NCI-H82 (cell line): ENCODE measurements around the gene COX7A1.
"Not testable (repeated sequence)": the region's sequence is repeated elsewhere in the genome, so short reads cannot be mapped to it uniquely, and the experiment has no call there.

Source experiments
- DNase-seq: peaks from one replicate; lab custom pipeline; 2025; lab: John Stamatoyannopoulos, UW

Gene COX7A1

DNA sequence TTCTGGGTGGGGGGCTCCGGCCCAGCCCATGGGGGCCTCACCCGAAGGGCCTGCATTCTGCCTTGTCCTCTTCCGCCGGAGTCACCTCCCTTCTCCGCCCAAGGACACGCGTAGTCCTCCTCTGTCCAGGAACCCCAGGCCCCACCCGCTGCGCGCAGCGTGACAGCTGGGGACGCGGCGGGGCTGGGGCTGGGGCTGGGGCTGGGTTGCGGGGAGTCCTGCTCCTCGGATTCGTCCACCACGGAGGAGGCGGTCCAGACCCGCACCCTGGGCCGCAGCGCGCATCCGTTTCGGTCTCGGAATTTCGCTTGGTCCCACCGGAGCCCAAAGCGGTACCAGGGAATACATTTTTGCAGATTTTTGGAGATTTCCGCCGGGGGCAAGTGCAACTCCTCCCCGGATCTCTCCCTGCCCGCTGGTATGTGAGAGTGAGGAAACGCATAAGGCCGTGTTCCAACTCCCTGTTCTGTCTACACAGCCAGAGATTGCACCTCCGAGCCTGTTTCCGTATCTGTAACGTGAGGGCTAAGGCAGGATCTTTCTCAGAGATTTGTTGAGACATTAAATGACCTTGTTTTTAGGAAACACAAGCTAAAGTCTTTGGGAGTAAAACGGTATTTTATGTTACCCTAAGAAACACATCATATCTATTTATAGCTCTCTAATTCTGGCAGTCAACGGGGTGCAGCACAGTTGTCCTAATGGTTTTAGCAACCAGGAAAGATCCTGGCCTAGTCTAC lies at the start of gene COX7A1:
Gene COX7A1 (minus strand): TSS at position 96 of the 740 bp plus-strand sequence. CDS start 40 bp downstream, at position 56.
- DNase-seq: no peak

DNA sequence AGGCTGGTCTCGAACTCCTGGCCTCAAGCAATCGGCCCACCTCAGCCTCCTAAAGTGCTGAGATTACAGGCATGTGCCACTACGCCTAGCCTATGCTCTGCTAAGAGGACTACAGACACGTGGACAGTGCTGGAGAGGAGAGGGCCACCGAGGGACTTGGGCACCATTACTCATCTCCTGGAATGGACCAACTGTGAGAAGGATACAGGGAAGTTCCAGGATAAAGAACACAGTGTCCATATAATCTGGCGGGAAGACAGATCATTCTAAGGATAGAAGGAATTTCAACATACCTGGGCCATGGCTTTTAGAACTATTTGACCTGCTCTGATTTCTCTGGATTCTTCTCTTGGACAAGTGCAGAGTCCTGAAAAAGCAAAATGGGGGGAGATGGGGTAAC lies 49.4 kb upstream of the COX7A1 start:
- no peak for DNase-seq

DNA sequence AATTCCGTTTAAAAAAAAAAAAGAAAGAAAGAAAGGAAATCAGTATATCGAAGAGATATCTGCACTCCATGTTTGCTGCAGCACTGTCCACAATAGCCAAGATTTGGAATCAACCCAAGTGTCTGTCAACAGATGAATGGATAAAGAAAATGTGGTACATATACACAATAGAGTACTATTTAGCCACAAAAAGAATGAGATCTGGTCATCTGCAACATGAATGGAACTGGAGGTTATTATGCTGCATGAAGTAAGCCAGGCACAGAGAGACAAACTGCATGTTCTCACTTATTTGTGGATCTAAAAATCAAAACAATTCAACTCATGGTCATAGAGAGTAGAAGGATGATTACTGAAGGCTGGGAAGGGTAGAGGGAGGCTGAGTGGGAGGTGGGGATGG lies 45.9 kb upstream of the COX7A1 start:
- no peak for DNase-seq

DNA sequence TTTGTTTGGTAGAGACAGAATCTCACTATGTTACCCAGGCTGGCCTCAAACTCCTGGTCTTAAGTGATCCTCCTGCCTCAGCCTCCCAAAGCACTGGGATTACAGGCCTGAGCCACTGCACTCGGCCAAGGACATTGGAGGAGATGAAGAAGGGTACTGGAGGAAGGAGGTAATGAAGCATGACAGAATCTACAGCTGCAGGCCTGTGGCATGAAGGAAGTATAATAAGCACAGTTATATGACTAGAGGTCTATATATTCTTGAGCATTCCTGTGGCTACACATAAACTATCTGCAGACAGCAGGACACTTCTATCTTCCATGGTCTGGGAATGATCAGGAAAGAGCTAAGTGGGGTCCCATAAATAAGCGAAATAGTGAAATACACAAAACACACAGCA lies 44.0 kb upstream of the COX7A1 start:
- DNase-seq: no peak

DNA sequence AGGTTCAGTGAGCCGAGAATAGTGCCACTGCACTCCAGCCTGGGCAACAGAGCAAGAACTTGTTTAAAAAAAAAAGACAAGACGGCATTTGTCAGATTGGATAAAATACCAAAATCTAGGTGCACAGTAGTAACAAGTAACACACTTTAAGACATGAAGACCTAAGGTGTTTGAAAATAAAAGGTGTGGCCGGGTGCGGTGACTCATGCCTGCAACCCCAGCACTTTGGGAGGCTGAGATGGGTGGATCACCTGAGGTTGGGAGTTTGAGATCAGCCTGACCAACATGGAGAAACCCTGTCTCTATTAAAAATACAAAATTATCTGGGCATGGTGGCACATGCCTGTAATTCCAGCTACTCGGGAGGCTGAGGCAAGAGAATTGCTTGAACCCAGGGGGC lies 34.5 kb upstream of the COX7A1 start:
- DNase-seq: not testable (repeated sequence)

DNA sequence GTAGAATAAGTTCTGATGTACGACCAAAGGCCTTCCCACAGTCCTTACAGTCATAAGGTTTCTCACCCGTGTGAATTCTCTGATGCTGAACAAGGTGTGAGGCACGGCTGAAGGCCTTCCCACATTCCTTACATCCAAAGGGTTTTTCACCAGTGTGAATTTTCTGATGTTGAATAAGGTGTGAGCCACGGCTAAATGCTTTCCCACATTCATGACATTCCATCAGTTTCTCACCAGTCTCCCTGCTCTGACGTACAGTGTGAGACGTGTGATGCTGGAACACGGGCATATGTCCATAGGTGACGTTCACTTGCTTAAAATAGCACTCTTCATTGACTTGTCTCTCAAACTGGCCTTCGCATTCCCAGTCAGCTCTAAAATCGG lies 31.0 kb upstream of the COX7A1 start:
- no peak for DNase-seq

DNA sequence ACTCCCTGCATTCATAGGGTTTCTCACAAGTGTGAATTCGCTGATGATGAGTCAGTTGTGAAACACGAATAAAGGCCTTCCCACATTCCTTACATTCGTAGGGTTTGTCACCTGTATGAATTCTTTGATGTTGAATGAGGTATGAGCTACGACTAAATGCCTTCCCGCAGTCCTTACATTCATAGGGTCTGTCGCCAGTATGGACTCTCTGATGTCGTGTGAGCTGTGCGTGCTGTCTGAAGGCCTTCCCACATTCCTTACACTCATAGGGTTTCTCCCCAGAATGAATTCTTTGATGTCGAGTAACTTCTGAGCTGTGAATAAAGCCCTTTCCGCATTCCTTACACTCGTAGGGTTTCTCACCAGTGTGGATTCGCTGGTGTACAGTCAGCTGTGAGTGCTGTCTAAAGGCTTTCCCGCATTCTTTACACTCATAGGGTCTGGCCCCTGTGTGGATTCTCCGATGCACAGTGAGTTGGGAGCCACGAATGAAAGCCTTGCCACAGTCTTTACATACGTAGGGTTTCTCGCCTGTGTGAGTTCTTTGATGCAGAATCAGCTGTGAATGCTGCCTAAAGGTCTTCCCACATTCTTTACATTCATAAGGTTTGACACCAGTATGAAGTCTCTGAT lies 30.5 kb upstream of the COX7A1 start:
- no peak for DNase-seq

DNA sequence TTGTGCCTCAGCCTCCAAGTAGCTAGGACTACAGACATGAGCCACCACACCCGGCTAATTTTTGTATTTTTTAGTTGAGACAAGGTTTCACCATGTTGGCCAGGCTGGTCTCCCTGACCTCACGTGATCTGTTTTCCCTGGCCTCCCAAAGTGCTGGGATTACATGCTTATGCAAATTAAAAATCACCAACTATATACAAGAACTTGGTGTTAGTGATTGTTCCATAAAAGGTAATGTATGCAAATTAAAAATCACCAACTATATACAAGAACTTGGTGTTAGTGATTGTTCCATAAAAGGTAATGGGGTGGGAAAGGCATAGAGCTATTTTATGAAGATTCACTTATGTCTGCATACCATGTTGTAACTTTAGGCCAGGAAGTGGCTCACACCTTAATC lies 26.8 kb upstream of the COX7A1 start:
- DNase-seq: not testable (repeated sequence)

DNA sequence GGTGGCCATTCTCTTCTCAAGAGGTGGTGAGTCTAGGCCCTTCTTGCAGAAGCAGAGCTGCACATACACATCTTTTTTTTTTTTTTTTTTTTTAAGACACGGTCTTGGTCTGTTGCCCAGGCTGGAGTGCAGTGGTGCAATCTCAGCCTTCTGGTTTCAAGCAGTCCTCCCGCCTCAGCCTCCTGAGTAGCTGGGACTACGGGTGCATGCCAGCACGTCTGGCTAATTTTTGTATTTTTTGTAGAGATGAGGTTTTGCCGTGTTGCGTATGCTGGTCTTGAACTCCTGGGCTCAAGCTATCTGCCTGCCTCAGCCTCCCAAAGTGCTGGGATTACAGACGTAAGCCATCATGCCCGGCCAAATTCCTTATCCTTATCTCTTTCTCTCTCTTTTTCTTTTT lies 21.6 kb upstream of the COX7A1 start:
- not testable (repeated sequence) for DNase-seq

DNA sequence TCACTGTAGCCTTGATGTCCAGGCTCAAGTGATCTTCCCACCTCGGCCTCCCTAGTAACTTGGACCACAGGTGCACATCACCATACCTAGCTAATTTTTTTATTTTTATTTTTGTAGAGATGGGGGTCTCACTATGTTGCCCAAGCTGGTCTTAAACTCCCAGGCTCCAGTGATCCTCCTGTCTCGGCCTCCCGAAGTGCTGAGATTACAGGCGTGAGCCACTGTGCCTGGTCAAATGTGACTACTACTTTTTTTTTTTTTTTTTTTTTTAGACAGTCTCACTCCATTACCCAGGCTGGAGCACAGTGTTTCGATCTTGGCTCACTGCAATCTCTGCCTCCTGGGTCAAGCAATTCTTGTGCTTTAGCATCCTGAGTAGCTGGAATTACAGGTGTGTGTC lies 20.6 kb upstream of the COX7A1 start:
- DNase-seq: no peak

DNA sequence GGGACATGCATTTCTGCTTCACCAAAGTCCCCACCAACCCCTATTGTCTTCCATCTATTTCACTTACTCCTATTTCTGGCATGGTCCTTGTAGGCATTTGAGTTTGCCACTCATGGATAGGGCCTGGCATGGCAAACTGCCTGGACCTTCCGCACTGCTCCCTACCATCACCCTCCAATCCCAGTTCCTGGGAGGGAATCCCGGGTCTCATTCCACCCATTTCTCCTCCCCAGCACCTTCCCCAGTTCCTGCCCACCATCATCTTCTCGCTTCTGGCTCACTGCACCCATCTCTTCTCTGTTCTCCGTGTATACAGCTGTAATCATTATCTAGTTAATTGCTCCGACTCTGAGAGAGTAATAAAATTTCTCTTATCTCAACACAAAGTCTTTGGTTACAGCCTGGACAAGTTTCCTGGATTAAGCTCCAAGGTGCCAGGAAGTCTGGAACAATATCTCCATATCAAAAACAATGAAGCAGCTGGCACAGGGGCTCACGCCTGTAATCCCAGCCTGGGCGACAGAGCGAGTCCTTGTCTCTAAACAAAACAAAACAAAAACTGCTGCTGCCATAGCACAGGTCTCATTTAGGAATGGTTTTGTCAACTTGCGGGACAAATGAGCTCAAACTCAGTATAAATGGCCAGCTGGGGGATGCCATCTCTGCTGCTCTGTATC lies 17.0 kb upstream of the COX7A1 start:
- peak; percentile 97 for DNase-seq

DNA sequence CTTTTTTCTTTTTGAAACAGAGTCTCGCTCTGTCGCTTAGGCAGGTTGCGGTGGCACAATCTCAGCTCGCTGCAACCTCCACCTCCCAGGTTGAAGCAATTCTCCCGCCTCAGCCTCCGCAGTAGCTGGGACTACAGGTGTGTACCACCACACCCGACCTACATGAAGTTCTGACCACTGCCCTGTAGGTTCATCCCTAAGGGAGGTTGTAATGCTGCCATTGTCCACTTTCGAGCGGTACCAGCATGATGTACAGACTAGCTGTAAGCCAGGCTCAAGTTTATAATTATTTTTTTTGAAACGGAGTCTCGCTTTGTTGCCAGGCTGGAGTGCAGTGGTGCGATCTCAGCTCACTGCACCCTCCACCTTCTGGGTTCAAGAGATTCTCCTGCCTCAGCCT lies 11.6 kb upstream of the COX7A1 start:
- no peak for DNase-seq

DNA sequence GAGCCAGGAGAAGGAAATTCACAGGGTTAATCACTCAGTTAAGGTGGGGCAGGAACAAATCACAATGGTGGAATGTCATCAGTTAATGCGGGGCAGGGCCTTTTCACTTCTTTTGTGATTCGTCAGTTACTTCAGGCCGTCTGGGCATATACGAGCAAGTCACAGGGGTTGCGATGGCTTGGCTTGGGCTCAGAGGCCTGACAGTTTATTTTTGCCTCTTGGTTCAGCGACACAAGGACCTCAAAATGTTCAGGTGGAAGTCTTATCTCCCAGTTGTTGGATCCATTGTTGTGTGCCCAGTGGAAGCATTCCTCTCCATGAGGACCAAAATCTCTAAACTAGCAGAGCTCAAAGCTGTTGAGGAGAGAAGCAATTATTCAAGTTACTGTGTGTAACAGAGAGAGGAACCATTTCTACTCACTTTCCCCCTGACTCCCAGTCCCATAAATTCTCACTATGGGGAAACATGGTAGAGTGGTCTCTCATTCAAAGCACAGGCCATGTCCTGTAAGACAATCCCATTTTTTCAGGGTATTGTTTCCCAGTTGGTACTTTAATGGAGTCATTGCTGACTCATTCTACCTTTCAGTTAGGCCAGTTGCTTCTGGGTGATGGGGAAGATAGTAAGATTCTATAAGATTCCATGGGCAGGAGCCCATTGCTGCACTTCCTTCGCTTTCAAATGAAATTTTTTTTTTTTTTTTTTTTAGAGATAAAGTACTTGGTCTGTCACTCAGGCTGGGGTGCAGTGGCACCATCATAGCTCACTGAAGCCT lies 8.8 kb upstream of the COX7A1 start:
- DNase-seq: no peak

DNA sequence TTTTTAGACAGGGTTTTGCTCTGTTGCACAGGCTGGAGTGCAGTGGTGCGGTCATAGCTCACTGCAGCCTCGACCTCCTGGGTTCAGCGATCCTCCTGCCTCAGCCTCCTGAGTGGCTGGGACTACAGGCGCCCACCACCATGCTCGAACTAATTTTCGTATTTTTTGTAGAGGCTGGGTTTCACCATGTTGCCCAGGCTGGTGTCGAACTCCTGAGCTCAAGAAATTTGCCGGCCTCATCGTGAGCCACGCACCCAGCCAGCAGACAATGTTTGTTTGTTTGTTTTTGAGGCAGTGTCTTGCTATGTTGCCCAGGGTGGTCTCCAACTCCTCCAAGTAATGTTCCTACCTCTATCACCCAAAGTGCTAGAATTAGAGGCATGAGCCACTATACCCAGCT lies 879 bp upstream of the COX7A1 start:
- DNase-seq: no peak

DNA sequence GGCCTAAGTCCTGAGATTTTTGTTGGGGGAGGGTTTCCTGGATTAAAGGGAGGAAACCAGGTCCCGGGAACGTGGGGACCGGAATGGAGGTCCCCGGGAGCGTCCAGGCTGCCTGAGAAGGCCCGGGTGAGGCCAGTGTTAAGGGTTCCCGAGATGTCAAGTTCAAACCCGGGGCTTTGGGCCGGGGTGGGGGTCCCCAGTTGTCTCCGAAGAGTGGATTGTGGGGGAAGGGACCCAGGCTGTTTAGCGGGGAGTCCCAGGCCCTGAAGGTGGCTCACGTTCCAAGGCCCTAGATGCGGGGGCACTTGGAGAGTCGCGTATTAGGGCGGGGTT lies 262 bp downstream of the COX7A1 start:
- no peak for DNase-seq

DNA sequence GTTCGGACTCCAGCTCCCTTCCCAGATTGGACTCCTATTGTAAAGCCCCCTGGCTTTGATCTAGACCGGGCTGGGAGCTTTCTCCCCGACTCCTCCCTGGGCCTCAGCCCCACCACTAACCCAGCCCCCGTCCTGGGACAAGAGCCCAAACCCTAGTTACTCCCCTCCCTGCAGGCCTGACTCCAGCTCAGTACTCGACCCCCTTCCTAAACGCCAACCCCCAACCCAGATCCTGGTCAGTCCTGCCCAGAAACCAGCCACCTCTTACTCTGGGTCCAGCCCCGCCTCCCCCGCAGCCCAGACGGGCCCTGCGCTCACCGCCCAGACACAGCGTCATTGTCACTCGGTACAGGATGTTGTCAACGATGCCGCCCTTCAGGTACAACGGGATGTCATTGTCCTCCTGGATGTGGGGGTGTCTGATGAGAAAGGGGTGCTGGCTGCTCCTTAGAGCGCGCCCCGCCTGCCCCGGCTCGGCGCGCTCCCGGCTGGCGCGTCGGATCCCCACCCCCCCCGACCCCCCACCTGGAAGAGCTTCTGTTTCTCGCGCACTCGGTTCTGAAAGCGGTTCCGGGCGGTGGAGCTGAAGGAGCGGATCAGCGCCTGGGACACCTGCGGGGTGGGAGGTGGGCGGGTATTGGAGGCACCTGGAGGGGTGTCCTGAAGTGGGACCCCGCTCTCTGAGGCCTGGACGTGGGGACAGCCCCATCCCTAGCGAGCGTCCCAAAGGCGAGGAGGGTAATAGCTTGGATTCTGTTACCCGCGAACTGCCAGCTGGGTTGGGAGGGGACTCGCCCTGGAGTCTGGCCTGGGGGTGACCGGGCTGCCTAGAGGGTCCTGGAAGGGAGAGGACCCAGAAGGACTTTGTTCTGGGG lies 866 bp downstream of the COX7A1 start:
- no peak for DNase-seq

DNA sequence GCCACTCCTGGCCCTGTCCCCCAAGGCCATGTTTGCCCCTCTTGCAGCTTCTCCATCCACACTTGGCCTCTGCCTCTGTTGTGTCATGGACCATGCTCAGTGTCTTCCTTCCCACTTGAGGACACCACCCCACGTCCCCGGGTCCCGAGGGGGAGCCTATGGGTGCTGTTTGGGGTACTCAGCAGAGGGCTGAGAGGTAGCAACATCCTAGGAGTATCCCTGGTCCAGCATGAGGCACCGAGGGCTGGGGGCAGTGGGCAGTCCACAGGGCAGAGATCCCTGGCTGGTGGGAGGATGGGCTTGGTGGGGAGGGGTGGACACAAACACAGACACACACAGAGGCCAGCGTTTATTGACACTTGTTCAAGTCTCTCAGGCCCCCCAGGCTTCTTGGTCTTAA lies 1.7 kb downstream of the COX7A1 start:
- DNase-seq: no peak

DNA sequence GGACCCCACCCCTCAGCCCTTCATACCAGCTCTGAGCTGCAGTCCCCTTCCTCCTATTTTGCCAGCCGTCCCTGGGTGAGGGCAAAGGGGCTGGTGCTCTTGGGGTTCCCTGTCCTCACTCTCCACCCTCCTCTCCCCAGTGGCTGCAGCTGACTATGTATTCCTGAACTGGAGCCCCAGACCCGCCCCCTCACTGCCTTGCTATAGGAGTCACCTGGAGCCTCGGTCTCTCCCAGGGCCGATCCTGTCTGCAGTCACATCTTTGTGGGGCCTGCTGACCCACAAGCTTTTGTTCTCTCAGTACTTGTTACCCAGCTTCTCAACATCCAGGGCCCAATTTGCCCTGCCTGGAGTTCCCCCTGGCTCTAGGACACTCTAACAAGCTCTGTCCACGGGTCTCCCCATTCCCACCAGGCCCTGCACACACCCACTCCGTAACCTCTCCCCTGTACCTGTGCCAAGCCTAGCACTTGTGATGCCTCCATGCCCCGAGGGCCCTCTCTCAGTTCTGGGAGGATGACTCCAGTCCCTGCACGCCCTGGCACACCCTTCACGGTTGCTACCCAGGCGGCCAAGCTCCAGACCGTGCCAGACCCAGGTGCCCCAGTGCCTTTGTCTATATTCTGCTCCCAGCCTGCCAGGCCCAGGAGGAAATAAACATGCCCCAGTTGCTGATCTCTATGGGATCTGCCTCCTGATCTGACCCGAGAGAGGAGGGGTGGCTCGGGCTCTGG lies 2.4 kb downstream of the COX7A1 start:
- DNase-seq: no peak

DNA sequence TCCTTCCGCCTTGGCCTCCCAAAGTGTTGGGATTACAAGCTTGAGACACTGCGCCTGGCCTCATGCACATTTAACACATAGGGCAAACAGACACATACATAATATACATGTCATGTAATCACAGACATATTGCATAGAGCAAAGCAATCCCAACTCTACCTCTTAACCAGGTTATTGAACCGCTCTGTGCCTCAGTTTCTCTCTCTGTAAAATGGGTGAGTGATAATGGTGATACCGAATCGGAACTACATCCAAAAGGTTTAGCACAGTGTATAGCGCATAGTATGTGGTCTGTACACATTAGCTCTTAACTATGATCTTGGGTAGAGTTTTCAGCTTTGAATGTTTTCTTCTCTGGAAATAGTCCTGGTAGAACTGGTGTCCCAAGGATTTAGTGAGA lies 7.6 kb downstream of the COX7A1 start:
- DNase-seq: no peak

DNA sequence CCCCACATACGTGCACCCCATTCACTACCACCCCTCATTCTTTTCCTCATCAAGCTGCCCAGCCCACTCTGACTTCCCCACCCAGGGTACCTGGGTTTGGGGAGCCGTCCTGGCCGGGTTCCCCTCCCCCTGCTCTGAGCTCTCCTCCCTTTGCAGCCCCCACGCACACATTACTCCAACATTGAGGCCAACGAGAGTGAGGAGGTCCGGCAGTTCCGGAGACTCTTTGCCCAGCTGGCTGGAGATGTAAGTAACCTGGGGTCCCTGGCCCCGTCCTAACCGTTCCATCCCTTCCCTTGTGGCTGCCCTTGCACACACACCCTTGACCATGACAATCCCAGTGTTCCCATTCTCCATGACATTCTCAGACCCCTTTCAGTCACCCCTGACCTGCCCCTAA lies 9.8 kb downstream of the COX7A1 start:
- no peak for DNase-seq

DNA sequence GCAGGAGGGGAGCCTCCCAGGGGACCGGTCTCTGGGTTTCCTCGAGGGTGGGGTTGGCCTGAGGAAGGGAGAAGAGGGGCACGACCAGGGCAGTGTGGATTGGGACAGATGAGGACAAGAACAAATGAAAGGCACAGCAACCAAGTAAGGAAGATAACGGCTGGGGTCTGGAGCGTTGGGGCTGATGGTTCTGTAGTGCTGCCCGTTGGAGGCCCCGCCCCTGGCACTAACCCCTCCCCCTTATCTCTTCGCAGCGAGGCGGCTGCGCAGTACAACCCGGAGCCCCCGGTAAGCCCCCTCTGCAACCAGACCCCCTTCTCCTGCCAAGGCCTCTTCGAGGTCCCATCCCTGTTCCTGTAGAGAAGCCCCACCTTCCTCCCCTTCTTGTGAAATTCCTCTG lies 10.2 kb downstream of the COX7A1 start:
- no peak for DNase-seq
